WTC11 (cell line): Measurements from ENCODE around the gene PLEKHG7.
"Not testable (repeated sequence)": the region's sequence is repeated elsewhere in the genome, so short reads cannot be mapped to it uniquely, and the experiment has no call there.

ENCODE experiments used
- CBFB ChIP-seq: sonication (generic); formaldehyde crosslinking; IDR thresholded peaks from 2 replicates; pipeline ENCODE4 v1.8.1; 2022; ENCODE audit warnings: mild to moderate bottlenecking, low read depth, missing genetic modification reagents
- KAT7 ChIP-seq: sonication (generic); formaldehyde crosslinking; IDR thresholded peaks from 2 replicates; pipeline ENCODE4 v1.8.1; 2023; ENCODE audit warnings: missing genetic modification reagents, mild to moderate bottlenecking, borderline replicate concordance
- NFATC4 ChIP-seq: fragments of 250-450 bp; sonication (Bioruptor Pico); IDR thresholded peaks from 2 replicates; pipeline ENCODE4 v1.9.0; 2021; ENCODE audit warnings: mild to moderate bottlenecking
- TCF7 ChIP-seq: sonication (generic); formaldehyde crosslinking; IDR thresholded peaks from 2 replicates; pipeline ENCODE4 v1.8.0; 2022; ENCODE audit warnings: mild to moderate bottlenecking, low read depth, missing genetic modification reagents, moderate library complexity
- TP53 ChIP-seq: sonication (generic); formaldehyde crosslinking; IDR thresholded peaks from 2 replicates; pipeline ENCODE4 v1.8.1; 2023; ENCODE audit warnings: mild to moderate bottlenecking, missing genetic modification reagents
- USF1 ChIP-seq: sonication (generic); formaldehyde crosslinking; IDR thresholded peaks from 2 replicates; pipeline ENCODE4 v1.8.0; 2022; ENCODE audit warnings: mild to moderate bottlenecking, missing genetic modification reagents
- USF2 ChIP-seq: sonication (generic); formaldehyde crosslinking; IDR thresholded peaks from 2 replicates; pipeline ENCODE4 v1.8.1; 2023; ENCODE audit warnings: mild to moderate bottlenecking, missing genetic modification reagents, moderate library complexity
- ZNF263 ChIP-seq: sonication (generic); formaldehyde crosslinking; IDR thresholded peaks from 2 replicates; pipeline ENCODE4 v1.8.1; 2022; ENCODE audit warnings: low read depth, mild to moderate bottlenecking, moderate library complexity, missing genetic modification reagents
- TF ChIP-seq, protein P1 (sequence below): sonication (generic); formaldehyde crosslinking; IDR thresholded peaks from 2 replicates; pipeline ENCODE4 v1.8.0; 2022; ENCODE audit warnings: mild to moderate bottlenecking, missing genetic modification reagents
- TF ChIP-seq, protein P2 (sequence below): fragments of 200-600 bp; IDR thresholded peaks from 2 replicates; pipeline ENCODE4 v1.8.0; 2022; ENCODE audit warnings: antibody characterized with exemption
- TF ChIP-seq, protein P3 (sequence below): sonication (generic); formaldehyde crosslinking; IDR thresholded peaks from 2 replicates; pipeline ENCODE4 v1.8.0; 2022; ENCODE audit warnings: mild to moderate bottlenecking, missing genetic modification reagents
- TF ChIP-seq, protein P4 (sequence below): sonication (generic); formaldehyde crosslinking; conservative IDR thresholded peaks from 2 replicates; pipeline ENCODE4 v1.8.1; 2023; ENCODE audit warnings: mild to moderate bottlenecking, low read depth, missing genetic modification reagents, moderate library complexity

- TF ChIP-seq, protein P1, sequence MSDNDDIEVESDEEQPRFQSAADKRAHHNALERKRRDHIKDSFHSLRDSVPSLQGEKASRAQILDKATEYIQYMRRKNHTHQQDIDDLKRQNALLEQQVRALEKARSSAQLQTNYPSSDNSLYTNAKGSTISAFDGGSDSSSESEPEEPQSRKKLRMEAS (CRISPR knock-in tag) = not testable (repeated sequence)
- TF ChIP-seq NFATC4 (CRISPR knock-in tag); KAT7 (CRISPR knock-in tag); TP53 (CRISPR knock-in tag); USF1; CBFB; USF2; TCF7 (CRISPR knock-in tag); ZNF263 (CRISPR knock-in tag): not testable (repeated sequence)
- TF ChIP-seq, protein P2, sequence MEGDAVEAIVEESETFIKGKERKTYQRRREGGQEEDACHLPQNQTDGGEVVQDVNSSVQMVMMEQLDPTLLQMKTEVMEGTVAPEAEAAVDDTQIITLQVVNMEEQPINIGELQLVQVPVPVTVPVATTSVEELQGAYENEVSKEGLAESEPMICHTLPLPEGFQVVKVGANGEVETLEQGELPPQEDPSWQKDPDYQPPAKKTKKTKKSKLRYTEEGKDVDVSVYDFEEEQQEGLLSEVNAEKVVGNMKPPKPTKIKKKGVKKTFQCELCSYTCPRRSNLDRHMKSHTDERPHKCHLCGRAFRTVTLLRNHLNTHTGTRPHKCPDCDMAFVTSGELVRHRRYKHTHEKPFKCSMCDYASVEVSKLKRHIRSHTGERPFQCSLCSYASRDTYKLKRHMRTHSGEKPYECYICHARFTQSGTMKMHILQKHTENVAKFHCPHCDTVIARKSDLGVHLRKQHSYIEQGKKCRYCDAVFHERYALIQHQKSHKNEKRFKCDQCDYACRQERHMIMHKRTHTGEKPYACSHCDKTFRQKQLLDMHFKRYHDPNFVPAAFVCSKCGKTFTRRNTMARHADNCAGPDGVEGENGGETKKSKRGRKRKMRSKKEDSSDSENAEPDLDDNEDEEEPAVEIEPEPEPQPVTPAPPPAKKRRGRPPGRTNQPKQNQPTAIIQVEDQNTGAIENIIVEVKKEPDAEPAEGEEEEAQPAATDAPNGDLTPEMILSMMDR = not testable (repeated sequence)
- TF ChIP-seq, protein P3, sequence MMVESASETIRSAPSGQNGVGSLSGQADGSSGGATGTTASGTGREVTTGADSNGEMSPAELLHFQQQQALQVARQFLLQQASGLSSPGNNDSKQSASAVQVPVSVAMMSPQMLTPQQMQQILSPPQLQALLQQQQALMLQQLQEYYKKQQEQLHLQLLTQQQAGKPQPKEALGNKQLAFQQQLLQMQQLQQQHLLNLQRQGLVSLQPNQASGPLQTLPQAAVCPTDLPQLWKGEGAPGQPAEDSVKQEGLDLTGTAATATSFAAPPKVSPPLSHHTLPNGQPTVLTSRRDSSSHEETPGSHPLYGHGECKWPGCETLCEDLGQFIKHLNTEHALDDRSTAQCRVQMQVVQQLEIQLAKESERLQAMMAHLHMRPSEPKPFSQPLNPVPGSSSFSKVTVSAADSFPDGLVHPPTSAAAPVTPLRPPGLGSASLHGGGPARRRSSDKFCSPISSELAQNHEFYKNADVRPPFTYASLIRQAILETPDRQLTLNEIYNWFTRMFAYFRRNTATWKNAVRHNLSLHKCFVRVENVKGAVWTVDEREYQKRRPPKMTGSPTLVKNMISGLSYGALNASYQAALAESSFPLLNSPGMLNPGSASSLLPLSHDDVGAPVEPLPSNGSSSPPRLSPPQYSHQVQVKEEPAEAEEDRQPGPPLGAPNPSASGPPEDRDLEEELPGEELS (CRISPR knock-in tag) = not testable (repeated sequence)
- TF ChIP-seq, protein P4, sequence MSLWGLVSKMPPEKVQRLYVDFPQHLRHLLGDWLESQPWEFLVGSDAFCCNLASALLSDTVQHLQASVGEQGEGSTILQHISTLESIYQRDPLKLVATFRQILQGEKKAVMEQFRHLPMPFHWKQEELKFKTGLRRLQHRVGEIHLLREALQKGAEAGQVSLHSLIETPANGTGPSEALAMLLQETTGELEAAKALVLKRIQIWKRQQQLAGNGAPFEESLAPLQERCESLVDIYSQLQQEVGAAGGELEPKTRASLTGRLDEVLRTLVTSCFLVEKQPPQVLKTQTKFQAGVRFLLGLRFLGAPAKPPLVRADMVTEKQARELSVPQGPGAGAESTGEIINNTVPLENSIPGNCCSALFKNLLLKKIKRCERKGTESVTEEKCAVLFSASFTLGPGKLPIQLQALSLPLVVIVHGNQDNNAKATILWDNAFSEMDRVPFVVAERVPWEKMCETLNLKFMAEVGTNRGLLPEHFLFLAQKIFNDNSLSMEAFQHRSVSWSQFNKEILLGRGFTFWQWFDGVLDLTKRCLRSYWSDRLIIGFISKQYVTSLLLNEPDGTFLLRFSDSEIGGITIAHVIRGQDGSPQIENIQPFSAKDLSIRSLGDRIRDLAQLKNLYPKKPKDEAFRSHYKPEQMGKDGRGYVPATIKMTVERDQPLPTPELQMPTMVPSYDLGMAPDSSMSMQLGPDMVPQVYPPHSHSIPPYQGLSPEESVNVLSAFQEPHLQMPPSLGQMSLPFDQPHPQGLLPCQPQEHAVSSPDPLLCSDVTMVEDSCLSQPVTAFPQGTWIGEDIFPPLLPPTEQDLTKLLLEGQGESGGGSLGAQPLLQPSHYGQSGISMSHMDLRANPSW (CRISPR knock-in tag) = not testable (repeated sequence)
Observed at GRCh38 chr12:92794356-92794755, 91.6 kb downstream of the PLEKHG7 start.
